Non-pigmented ciliary epithelial cell (primary cell): ENCODE data around the gene PHACTR3.

Source experiments
- DNase-seq: peaks from one replicate; pipeline ENCODE4 v3.0.0-alpha.2; 2010; ENCODE audit warnings: low read depth

PHACTR3 gene

DNA sequence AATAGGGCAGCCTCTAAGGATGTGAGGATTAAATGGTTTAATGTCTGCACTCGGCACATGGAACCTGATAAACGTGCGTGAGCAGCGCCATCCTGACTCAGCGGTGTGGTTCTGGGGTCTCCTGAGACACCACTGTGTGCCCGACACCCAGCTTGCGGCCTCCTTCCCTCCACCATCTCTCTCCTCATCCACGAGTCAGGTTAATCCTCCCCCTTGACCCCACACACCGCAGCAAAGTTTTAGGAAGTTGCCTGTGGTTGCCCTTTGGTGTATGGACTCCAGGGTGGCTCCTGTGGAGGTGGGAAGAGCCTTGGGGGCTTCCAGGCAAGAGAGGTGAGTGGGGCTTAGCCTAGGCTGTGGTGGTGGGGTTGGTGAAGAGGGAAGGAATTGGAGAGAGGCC, 68.2 kb downstream of the PHACTR3 start:
- DNase-seq = no peak

DNA sequence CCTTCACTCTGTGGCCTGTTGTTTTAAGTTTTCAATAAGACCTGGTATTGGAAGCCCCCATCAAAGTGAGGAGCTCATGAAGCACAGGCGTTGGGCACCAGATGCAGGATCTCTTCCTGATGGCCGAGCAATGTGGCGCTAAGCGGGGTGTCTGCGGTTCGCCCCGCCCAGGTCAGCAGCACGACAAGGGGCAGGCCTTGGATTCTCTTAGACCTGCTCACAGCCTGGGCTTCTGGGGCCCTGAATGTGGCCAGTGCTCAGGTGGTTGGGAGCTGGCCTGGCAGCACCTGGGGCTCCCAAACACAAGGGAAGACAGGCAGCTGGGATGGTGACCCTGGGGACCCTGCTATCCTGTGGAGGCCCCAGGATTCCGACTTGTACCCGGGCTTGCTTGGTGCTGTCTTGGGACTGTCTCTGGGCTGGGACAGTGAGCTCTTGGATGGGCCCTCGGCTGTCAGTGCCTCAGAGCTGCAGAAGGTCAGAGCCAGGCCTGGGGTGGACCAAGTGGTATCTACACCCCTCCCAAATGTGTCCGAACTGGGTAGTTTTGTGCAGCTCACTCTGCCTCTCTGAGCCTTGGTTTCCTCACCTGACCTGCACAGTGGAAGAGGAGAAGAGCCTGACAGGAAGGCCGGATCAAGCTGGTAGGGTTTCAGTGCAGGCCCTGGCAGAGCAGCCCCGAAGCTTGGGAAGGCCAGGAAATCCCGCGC, 69.1 kb downstream of the PHACTR3 start:
- no peak for DNase-seq

DNA sequence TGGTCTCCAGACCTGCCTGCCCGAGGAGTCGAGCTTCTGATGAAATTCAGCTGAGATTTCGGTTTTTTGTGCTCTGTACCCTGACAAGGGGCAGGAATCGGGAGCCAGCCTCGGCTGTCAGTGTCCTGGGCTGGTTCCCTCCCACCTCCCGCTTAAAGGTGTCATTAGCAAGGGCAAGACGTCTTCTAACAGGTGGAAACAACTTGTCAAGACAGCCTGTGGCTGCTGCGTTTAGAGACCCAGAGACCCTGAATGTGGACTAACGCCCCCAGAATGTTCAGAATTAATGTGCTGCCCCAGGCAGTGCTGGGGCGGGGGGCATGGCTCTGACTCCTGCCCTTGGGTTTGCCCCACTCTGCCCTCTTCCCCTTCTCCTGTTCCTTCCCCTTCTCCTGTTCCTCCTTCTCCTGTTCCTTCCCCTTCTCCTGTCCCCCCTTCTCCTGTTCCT, 69.7 kb downstream of the PHACTR3 start:
- DNase-seq = no peak

DNA sequence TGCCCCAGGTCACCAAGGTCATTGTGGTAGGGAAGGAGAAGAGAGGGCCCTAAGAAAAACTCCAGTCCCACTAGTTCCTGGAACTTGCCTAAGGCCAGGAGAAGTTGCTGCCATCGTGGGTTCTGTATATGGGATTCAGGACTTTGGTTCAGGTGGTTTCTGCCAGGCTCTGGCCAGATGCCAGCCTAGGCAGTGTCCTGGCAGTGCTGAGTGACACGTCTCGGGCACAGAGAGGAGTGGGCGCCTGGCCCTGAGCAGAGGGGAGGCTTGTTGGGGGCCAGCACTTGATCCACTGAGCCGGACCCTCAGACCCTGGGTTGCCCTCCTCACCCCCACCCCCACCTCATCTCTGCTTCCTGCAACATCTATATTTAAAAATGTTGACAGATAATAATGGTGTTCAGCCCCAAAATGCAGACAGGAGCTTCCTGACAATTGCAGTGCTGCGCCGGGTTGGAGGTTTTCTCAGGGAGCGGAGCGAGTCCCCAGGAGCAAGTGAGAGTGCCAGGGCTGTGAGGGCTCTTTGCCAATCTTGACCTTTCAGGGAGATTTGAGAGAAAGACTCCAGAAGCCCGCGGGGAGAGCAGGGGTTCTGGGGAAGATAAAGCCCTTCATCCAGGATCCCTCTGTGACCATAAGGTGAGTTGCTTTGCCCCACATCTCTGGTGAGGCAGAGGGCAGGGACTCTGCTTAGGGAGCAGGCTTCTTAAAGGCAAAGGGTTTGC, 71.9 kb downstream of the PHACTR3 start:
- DNase-seq = no peak

DNA sequence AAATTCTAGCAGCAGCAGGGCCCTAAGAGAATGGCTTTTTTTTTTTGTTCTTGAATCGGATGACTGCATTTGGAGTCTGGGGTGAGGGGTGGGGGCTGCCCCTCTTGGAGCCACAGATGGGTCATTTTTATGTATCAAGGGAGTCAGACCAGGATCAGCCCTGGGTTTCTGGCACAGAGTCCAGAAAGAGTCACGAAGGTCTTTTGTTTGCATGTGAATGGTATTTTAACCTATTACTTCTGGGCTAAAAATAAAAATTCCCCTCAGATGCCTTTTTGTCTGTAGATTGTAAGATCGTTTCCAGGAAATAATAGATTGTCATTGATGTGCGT, 72.5 kb downstream of the PHACTR3 start:
- DNase-seq = no peak

DNA sequence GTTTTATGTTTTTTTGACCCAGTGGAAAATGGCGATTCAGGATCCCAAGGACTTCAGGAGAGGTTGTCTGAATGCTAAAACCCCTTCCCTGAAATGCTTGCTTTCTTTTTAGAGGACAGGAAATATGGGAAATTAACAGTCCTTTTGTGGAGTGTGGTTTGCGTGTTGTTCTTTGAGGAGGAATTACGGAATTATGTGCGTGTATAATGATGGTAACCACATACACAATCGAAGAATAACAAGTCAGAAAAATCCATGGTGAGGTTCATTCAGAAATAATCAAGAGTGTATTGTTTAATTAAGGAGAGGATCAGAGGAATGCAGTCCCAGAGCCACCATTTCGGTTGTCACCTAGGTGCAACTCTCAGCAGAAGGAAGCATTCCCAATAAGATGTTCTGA, 73.2 kb downstream of the PHACTR3 start:
- DNase-seq = no peak

DNA sequence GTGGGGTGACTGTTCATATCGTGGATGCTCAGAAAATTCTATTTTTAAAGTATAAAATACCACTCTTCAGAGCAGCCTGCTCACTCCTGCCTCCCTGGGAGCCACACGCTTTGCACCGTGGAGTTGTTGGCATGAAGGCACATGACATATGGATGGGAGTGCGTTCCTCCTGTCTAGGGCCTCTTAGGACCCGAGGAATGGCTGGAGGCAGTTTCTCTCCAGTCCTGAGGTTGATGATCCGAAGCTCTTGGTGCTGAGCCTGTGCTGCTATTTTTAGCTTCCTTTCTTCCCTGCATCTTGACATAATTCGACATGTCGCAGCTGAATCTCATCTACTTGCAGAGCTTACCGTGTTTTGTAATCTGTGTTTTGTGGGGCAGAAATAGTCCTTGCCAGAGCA, 73.9 kb downstream of the PHACTR3 start:
- DNase-seq = no peak

DNA sequence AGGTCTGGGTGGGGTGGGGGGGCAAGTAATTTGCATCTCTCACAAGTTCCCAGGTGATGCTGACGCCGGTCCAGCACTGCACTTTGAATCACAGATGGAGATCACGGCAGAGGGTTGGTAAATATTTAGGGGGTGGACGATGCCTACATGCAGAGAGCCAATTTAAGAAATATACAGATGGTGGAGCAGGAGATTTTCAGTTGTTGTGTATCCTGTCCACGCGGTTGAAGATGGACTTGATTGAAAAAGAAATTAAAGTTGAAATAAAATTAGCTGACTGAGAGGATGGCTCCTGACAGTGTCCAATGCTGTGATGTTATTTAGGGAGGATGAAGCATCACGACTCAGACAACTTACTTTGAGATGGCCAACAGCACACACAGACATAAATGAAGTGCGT, 74.6 kb downstream of the PHACTR3 start:
- no peak for DNase-seq

DNA sequence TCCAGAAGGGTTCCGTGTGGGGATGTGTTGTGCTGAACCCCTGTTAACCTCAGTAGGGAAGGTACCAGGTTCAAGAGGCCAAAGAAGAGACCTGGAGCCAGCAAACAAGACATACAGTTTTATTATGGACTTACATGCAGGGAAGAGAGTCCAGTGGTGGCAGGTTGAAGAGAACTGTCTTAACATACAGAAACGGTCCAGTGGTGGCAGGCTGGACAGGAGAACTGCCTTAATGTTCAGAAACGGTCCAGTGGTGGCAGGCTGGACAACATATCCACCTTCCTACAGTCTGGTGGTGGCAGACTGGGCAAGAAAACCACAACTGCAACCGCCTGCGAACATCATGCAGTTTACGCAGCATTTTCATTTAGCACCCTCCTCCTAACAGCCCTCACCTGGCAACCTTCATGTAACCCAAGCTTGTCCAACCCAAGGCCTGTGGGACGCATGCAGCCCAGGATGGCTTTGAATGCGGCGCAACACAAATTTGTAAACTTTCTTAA, 75.9 kb downstream of the PHACTR3 start:
- DNase-seq = no peak

DNA sequence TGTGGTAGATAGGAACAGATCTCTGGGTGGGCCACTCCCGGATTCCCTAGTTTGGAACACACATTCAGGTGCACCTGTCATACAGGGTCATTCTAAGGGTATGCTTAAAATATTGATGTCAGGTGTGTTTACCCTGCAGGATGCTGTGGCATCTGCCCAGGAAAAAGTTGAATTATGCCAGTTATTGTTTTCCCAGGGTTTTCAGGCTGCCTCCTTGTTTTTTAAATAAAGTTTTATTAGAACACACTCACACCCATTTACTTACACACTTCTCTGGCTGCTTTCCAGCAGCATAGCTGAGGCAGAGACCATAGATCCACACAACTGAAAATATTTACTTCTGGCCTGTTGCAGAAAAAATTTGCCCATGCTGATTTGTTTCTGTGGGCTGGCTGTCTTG, 76.5 kb downstream of the PHACTR3 start:
- DNase-seq = no peak

DNA sequence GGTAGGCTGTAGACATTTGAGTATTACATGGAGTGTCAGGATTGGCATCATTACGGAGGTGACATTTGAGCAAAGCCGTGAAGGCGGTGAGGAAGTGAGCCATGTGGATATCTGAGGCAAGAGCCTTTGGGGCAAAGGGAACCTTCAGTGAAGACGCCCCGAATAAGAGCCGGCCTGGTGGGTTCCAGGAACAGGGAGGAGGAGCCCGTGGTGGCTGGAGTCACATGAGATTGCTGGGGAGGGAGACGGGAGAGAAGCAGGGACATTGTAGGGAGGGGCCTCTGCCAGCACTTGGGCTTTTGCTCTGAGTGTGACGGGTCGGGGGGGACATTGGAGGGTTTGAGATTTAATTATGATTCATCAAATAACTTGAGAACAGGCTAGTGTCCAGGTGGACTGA, 78.3 kb downstream of the PHACTR3 start:
- no peak for DNase-seq

DNA sequence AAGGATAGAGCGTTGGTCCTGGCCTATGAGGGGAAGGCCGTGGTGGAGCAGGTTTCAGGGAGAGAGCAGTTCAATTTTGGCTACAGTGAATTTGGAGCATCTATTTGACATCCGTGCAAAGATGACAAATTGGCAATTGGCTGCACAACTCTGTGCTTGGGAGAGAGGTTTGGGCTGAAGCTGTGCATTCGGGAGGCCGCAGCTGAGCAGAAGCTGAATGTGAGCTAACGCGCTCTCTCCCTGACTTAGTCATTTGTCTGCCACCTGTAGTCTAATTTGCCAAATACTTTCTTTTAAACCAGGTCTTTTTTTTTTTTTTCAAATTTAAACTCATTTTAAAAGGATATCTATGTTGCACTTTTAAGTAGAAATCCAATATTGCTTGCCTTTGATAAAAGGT, 78.8 kb downstream of the PHACTR3 start:
- DNase-seq = no peak

DNA sequence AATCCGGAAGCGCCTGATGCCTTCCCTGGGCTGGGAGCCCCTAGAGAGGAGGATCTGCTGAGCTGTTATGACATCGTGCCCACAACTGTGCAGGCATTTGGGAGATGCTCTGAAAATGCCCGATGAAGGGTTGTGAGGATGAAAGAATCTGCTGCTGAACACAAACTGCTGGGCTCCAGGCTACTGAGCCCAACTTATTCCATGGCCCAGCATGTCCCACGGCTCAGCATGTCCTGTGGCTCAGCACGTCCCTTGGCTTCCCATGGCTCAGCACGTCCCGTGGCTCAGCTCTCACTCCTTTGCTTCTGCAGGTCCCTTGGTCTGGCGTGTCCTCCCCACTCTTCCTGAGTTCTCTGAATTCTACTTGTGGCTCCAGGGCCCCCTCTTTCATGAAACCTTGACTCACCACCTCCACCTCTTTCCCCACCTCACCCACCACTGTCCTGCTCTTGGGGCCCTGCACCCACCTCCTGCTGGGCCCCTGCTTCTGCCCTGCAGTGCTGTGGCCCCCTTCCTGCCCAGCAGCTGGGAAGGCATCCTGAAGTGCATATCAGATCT, 80.4 kb downstream of the PHACTR3 start:
- DNase-seq = no peak

DNA sequence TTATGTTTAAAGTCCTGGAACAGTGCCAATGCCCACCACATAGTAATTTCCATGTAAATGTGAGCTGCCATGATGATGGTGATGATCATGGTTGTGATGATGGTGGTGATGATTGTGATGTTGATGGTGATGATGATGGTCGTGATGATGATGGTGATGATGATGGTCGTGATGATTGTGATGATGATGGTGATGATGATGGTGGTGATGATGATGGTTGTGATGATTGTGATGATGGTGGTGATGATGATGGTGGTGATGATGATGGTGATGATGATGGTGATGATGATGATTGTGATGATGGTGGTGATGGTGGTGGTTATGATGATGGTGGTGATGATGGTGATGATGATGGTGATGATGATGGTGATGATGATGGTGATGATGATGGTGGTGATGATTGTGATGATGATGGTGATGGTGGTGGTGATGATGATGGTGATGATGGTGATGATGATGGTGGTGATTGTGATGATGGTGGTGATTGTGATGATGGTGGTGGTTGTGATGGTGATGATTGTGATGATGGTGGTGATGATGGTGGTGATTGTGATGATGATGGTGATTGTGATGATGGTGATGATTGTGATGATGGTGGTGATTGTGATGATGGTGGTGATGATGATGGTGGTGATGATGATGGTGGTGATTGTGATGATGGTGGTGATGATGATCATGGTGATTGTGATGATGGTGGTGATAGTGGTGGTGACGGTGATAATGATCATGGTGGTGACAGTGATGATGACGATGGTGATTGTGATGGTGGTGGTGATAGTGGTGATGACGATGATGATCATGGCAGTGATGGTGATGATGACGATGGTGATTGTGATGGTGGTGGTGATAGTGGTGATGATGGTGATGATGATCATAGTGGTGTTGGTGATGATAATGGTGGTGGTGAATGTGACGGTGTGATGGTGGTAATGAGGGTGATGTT, 82.3 kb downstream of the PHACTR3 start:
- DNase-seq = no peak

DNA sequence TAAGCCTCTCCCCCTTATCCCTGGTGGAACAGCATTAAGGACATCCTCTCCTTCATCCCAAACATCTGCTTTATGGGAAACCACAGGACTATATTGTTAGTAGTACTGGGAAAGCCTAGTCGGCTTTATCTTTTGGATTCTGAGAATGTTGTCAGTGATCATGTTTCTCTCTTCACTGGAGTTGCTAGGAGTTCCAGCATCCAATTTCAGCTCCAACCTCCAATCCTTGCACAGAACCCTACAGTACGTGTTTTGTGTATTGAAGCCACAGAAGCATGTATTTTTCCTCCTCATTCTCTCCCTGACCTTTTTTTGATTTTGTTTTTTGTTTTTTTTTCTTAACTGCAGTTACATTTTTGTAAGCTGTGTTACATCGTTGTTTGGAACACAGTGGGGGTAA, 84.0 kb downstream of the PHACTR3 start:
- DNase-seq = no peak

DNA sequence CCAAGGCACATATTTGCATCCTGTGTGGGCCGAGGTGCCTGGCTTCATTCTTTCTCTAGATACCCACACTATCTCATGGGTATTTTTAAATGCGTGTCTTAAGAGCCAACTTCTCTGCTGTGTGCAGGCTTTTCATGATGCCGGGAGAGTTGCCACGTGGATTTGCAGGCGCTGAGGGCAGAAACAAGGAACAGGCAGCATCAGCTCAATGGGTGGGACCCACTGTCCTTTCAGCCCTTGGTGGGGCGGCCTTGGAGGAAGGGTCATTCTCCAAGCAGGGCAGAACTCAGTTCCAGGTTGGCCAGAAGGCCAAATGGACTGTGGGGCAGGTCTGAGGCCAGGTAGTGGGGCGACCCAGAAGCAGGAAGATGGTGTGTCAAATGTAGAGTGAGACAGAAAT, 84.7 kb downstream of the PHACTR3 start:
- DNase-seq = no peak

DNA sequence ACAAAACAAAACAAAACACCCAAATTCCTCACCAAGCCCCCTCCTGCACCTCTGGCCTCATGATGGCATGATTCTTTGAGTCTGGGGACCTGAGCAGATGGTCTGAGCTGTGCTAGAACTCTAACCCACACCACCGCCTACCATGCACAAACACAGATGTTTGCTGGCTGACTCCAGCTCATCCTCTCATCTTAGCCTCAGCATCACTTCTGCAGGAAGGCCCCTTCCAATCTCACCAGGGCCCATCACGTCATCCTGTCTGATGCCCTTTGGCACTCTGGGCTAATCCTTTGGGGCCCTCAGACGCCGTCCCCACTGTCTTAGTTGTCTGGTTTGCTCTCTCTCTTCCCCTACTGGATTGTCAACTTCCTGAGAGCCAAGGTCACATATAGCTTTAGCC, 85.8 kb downstream of the PHACTR3 start:
- DNase-seq = no peak

DNA sequence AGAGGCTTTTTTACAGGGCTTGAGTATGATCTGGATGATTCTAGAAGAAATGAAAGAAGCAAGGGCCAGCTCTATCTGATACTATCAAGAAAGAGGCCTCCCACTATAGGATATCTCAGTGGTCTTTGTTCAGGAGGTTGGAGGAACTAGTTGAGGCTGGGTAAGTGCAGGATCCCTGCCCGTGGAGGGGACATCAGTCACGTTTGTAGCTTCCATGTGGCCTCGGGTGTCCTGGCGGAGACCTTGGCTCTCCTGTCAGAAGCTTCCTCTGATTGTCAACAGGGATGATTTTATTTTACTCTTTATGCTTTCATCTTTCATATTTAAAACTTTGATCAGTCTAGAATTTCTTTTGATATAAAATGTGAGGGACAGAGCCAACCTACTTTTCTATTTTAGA, 86.6 kb downstream of the PHACTR3 start:
- DNase-seq = no peak

DNA sequence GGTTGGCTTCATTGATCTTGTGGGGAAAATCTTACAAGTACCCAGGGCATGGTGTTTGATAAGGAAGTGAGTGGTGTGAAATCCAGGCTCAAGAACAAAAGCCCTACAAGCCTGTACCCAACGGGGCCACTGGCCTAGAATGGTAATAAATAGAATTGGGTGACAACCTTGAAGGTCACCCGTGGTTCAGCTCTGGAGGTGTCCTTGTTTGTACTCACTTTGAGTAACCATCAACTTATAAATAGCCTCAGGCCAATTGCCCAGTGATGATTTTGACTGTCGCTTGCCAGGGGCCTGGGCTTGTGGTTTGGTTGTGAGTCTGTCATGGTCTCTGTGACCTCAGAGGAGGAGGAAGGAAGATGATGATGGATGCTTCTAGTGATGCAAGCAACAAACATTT, 87.8 kb downstream of the PHACTR3 start:
- DNase-seq = no peak

DNA sequence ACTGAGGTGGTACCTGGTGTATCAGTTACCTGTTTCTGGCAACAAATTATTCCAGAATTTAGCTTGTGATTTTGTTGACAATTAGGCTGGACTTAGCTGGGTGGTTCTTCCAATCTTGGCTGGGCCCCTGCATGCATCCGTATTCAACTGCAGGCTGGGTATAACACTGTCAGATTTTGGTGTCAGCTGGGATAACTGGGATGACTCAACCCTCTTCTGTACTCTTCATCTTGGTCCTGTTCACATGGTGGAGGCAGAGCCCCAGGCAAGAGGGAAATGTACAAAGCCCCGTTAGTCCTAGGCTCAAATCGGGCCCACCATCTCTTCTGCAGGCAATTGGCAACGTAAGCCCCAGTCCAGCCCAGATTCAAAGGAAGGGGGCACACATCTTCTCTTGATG, 89.2 kb downstream of the PHACTR3 start:
- DNase-seq = no peak

DNA sequence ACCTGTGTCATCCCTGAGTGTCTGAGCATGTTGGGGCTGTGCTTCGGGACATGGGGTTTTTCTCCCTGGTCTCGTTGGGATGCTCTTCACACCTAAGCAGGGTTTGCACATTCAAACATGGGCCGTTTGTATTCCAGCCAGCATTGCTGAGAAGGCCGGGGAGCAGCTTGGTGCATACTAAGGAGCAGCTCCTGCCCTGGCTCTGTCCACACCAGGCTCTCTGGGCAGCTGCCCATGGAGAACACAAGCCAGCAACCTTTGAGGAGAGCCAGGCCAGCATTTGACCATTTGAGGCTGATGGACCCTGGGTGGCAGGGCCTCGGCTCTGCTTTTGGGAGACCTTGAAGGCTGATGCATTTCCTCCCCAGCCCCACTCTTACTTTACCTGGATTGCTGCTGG, 92.1 kb downstream of the PHACTR3 start:
- DNase-seq = no peak

DNA sequence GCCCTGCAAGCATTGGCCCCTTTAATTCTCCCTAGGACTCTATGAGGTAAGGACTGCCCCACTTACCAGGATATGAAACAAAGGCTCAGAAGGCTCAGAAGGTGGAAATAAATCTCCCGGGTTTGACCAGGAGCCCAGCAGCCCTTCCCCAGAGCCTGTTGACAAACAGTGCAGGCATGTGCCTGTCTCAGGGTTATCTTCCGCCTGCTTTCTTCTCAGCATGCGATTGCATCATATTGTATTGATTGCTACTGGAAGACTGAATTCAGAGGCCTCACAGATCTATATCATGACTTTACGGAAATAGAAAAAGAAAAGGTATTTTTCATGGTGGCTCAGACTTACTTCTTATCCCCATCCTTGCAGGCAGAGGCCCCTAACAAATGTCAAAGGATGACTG, 92.7 kb downstream of the PHACTR3 start:
- no peak for DNase-seq
